GM21367 (cell line): Measurements from ENCODE around the gene MPC1.
"Not testable (repeated sequence)": the region's sequence is repeated elsewhere in the genome, so short reads cannot be mapped to it uniquely, and the experiment has no call there.

Experiments used
- ATAC-seq: cut with Tn5 transposase; IDR thresholded peaks from one replicate; pipeline ENCODE4 v1.9.1; 2021; ENCODE audit not compliant: unreplicated experiment

MPC1 gene

DNA sequence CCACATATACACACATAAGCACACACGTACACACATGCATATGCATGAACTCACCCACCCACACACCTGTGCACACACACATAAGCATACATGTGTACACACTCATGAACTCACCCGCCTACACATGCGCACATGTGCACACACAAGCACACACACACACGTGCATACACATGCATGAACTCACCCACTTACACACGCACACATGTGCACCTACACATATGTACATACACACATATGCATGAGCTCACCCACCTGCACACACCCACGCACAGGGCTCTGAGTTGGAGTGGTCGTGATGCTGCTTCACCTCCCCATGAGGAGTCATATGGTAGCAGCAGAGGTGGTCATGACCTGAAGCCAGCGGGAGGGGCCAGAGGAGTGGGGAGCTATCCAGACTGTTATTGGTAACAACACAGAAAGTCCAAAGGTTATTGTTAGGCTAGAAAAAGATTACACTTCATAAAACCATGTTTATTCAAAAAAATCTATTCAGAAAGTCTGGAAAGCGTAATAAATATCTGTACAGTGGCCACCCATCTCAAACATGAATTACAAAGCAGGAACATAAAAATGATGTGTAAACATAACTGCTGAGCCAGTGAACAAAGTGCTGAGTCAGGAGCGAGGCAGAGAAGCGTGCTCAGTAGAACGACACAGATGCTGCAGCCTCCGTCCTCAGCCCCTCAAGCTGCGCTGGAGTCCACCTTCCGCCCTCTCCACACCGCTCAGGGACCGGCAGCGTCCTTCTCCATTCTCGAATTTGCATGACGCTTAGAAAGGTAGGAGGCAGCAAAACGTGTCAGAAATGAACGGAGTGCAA lies 26.4 kb upstream of the MPC1 start:
- ATAC-seq = no peak

DNA sequence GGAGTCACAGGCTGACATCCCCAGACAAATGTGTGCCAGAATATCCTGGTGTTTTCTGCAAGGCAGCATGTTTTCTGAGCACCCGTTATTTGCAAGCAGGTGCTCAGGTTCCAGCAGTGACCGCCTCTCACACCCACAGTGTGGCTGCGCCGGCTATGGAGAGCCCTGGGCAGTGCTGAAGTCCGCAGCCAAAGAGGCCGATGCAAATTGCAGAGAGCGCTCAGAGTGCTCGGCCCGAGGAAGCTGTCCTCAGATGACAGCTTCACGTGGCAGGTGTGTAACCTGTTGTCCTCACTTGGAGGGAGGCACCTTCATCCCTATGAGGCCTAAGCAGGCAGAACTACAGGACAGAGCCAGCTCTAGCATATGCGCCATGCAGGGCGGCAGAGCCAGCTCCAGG lies 23.5 kb upstream of the MPC1 start:
- ATAC-seq = no peak

DNA sequence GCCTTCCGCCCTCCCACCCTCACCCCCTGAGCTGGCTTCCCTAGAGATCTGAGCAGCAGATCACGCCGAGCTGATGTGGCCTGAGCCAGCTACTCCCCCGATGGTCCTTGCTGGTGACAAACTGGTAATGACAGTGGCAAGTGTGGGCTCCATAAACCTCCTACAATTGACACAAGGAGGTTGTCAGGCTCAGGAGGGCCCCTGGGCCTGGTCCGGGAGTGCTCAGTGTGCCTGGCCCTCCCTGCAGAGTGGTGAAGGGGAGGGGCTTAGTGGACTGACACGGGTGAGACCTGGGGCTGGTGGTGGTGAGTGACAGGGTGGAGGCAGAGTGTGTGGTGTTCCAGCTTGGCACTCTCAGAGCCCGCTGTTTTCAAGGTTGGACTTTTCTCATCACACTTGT lies 22.6 kb upstream of the MPC1 start:
- no peak for ATAC-seq

DNA sequence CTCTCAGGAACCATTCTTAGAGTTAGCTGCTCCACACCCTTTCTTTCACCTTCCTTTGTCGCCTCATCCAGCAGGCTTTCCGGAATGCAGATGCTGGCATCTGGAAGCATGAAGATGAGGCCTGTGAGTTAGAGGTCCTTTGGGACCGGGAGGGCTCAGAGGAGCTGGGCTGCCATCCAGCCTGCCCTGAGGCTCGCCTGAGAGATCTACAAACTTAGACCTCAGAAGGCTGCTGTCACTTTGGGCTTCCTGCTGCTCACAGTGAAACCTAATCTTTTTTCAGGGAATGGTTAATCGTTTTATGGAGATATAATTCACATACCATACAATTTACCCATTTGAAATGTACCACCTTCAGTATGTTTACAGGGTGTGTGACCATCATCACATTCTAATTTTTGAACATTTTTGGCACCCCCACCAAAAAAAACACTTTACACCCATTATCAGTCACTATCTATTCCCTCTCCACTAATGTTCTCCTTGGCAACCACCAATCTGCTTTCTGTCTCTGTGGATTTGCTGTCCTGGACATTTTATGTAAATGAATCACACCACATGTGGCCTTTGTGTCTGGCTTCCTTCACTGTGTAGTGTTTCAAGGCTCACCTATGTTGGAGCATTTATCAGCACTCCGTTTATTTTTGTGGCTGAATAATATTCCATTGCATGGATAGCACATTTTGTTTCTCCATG lies 20.0 kb upstream of the MPC1 start:
- ATAC-seq = no peak

DNA sequence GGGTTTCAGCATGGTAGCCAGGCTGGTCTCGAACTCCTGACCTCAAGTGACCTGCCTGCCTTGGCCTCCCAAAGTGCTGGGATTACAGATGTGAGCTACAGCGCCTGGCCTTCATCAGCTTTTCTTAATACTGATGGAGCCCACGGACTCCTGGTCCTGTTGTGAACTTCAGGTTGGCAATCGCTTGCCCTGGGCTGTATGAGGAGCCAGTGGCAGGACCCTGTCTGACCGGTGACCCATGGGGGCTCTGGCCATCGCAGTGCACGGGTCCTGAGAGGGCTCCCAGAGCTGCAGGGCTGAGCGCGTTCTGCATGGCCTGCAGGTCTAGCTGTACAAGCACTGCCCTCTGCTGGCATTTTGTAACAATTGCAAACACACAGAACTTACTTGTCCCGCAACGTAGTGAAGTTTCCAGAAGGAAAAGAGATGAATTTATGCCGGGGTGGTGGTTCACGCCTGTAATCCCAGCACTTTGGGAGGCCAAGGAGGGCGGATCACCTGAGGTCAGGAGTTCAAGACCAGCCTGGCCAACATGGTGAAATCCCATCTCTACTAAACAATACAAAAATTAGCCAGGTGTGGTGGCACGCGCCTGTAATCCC lies 18.0 kb upstream of the MPC1 start:
- peak; percentile 66 for ATAC-seq

DNA sequence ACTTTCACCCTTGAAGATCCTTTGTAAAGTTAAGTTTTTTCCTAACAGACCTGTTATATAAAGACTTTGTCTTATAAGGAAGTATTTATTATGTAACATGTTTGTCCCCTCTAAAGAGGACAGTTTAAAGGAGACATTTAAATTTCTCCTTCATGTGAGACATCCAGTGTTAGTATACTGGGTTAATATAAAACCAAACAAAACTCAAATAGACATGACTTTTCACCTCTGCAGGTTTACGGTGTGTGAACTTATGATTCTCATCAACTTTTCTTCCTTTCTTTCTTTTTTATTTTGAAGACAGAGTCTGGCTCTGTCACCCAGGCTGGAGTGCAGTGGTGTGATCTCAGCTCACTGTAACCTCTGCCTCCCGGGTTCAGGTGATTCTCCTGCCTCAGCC lies 17.4 kb upstream of the MPC1 start:
- ATAC-seq = no peak

DNA sequence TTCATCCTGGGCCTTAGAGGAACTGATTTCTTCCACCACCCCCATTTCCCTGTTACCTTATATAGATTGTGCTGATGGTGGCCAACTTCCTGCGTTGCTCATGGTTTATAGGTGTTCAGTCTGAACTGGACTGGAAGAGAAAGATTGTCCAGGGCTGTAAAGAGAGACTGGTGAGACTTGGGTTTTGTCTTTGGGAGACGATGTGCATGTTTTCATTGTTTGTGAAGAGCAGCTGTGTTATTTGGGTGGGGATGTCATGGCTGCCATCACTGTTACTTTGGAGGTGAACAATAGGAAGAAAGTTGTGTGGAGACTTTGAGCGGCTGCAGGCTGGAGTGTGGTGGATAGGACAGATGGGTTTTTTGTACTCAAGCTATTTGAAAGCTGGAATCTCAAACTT lies 15.6 kb upstream of the MPC1 start:
- no peak for ATAC-seq

DNA sequence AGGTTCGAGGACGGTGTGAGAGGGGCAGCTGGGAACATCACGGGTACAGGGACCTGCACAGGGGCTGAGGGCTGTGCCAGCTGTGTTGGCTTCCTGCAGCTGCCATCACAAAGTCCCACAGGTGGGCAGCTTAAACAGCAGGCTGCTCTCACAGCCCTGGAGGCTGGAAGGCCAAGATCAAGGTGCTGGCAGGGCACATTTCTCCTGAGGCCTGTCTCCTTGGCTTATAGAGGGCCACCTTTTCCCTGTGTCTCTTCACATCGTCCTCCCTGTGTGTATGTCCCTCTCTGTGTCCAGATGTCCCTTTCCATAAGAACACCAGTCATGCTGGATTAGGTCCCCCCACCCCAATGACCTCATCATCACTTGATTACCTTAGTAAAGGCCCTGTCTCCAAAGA lies 15.1 kb upstream of the MPC1 start:
- ATAC-seq = no peak

DNA sequence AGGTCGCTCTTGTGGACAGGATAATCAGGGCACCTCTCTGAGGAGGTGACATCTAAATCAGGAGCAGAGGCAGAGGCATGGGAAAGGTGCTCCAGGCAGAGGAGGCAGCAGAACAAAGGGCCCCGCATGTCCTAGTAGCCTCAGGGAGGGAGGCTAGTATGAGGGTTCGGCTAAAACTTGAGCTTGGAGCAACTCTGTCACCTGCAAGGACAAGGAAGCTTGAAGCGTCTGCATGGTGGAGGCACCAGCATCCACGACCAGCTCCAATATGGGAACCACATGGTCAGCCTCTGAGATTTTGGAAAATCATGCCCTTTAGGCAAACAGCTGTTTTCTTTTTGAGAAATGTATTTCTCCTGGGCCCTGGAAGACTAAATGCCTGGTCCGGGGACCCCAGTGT lies 13.0 kb upstream of the MPC1 start:
- no peak for ATAC-seq

DNA sequence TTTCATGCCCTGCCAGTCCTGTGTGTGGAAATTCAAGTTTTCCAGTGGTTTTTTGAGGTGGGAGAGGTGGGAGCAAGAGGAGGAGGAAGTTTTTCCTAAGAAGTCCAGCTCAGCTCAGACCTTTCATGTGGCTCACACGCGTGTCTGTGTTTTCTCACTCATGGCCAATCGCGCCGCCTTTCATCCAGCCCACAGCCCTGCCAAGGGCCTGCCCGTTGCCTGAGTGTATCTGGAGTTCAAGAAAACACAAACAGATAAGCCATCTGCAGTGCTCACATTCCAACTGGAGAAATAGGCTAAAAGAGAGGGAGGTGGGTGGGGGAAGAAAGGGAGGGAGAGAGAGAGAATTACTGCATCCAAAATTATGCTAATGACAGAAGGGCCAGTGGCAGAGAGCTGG lies 12.6 kb upstream of the MPC1 start:
- ATAC-seq = no peak

DNA sequence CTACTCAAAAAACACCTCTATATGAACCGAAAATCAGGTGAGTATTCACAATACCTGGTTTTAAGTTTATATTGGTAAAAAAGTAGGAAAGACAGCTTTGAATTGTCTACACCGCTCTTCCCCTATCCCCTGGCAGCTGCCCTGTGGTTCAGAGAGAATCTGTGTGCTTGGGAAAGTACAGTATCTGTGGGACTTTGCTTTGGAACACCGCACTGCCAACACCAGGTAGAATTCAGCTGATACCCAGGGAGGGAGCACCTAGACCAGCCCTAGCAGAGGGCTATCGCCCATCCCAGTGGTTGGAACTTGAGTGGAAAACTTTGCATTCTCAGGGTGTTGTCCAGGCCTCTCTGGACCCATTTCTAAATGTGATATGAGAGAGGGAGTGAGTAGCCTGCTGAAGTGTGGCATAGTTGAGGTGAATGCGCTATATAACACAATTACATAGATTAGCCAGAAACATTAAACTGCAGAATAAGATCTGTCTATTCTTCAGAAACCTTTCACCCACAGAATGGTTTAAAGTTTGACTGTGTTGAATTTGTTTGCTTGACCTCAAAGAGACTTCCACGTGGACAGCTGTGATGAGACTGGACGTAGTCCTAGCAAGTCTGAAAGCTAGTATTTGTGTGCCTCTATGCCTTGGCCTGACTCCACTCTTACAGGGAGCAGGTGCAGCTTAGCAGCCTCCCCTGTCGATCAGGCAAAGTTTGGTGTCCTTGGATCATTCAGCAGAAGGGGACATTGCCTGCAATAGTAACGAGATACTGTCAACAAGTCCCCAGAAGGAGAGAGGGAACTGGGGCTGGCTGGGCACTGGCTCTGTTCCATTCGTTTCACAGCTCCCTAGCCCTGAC lies 11.5 kb upstream of the MPC1 start:
- no peak for ATAC-seq

DNA sequence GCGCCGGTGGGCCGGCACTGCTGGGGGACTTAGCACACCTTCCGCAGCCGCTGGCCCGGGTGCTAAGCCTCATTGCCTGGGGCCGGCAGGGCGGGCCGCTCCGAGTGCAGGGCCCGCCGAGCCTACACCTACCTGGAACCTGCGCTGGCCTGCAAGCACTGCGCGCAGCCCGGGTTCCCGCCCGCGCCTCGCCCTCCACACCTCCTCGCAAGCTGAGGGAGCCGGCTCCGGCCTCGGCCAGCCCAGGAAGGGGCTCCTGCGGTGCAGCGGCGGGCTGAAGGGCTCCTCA lies 10.7 kb upstream of the MPC1 start:
- ATAC-seq = no peak

DNA sequence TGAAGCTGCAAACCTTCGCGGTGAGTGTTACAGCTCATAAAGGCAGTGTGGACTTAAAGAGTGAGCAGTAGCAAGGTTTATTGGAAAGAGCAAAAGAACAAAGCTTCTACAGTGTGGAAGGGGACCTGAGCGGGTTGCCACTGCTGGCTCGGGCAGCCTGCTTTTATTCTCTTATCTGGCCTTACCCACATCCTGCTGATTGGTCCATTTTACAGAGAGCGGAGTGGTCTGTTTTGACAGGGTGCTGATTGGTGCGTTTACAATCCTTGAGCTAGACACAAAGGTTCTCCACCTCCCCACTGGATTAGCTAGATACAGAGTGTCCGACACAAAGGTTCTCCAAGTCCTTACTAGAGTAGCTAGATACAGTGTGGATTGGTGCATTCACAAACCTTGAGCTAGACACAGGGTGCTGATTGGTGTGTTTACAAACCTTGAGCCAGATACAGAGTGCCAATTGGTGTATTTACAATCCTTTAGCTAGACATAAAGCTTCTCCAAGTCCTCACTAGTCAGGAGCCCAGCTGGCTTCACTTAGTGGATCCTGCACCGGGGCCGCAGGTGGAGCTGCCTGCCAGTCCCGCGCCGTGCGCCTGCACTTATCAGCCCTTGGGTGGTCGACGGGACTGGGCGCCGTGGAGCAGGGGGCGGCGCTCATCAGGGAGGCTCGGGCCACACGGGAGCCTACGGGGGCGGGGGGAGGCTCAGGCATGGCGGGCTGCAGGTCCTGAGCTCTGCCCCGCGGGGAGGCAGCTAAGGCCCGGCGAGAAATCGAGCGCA lies 10.2 kb upstream of the MPC1 start:
- ATAC-seq = not testable (repeated sequence)

DNA sequence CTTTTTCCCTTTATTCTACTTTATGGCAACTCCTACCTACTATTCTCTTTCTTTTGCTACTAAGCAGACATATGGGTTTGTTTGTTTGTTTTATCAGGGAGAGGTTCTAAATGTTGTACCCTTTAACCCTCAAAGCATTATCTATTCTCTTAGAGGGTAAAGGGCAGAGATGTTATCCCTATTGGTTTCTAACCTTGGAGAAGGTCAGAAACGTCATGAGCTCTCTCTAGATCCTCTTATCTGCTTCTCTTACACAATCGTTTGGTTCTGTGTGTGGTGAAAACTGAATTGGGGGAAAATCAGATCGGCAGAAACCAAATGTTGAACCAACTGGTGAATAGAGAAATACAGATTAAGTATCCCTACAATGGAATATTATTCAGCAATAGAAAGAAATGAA lies 6.4 kb upstream of the MPC1 start:
- no peak for ATAC-seq

DNA sequence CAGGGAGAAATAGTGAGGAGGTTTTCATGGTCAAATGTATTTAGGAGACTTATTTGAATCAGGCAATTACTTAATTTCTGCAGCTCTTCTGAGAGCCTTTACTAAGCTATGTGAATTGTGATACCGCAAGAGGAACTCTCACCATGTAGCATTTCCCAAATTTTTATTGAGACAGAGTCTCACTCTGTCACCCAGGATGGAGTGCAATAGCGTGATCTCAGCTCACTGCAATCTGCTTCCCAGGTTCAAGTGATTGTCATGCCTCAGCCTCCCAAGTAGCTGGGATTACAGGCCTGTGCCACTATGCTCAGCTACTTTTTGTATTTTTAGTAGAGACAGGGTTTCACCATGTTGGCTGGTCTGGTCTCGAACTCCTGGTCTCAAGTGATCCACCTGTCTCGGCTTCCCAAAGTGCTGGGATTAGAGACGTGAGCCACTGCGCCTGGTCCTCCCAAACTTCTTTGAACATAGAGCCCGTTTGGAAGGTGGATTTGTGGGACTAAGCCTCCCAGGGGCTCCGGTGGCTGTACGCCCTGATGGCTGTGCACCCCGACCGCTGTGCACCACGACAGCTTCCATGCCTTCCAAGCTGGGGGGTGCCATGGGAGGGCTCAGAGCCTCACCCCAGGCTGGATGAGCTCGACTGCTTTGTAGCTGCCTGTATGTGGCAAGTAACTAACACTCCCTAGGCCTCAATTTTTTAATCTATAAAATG lies 5.7 kb upstream of the MPC1 start:
- ATAC-seq = no peak

DNA sequence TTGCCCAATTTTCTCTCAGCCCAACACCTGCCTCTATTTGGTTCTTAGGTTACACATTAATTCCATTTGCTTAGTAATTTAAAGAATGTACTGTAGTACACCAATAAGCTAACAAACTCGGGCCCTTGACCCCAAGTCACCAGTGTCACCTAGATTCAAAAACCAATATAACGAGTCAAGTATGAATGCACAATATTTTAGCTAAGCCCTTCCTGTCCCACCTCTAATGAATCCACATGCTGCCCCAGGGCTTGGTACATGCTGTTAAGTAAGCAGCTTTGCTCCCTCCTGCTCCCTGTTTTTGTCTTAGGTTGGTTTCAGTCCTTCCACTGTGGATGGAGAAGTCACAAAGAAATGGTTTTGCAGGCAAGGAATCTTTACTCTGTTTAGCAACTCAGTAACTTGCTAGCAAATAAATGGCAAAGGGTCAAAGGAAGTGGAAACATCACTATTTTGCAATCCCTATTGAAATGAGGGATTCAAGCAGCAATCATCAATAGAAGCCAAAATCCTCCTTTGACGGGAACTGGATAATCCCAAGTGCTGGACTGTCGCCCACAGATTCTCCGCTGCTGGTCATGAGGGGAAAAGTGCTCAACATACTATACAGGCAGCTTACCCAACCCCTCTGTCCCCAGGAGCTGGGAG lies 5.0 kb upstream of the MPC1 start:
- ATAC-seq = no peak

DNA sequence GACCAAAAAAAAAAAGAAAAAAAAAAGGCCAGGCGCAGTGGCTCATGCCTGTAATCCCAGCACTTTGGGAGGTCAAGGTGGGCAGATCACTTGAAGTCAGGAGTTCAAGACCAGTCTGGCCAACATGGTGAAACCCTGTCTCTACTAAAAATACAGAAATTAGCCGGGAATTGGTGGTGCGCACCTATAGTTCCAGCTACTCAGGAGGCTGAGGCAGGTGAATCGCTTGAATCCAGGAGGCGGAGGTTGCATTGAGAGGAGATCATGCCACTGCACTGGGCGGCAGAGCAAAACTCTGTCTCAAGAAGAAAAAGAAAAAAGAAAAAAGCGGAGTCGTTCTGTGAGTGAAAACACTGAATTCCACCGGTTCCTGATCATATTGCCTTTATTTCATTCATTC lies 4.4 kb upstream of the MPC1 start:
- ATAC-seq = not testable (repeated sequence)

DNA sequence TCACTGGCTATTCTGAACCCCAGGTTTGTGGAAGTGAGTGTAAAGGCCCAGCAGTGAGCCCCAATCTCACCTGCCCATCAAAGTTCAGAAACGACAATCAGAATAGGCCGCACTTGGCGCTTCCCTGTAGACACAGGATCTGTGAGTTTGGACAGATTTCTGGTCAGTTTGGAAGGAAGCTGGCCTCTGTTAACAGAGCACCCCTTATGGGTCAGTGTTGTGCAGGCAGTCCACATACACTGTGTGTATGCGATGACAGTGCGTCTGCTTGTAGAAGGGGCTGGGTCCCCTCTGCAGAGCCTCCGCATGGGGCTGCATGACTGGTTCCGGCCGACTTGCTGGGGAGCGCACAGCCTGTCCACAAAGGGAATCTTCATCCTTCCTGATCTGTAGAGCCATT lies 3.4 kb upstream of the MPC1 start:
- ATAC-seq = no peak

DNA sequence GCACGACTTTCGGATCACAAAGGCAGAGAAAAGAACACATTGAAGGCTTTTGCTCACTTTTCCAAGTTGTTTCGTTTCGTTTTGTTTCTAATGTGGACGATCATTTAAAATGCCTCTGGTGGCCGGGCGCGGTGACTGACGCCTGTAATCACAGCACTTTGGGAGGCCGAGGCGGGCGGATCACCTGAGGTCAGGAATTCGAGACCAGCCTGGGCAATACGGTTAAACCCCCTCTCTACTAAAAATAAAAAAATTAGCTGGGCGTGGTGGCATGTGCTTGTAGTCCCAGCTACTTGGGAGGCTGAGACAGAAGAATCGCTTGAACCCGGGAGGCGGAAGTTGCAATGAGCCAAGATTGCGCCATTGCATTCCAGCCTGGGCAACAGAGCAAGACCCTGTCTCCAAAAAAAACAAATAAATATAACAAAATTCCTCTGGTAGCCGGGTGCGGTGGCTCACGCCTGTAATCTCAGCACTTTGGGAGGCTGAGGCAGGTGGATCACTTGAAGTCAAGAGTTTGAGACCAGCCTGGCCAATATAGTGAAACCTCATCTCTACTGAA lies 1.1 kb upstream of the MPC1 start:
- not testable (repeated sequence) for ATAC-seq
